A673 (cell line): Measurements from ENCODE around the gene PELI2. TPM values are rescaled to one million over a fixed set of nuclear protein-coding genes. Genes with fewer than 3 reads are reported as not detected.

Experiments
- BruUV-seq: library from RNA; stranded (reverse); fragments of 400-500 nt; replicated peaks from 2 replicates; lab custom pipeline; 2021; lab: Mats Ljungman, UMichigan
- CTCF ChIA-PET: fragments of 300-600 bp; sonication (Branson Sonifier 250); formaldehyde crosslinking; loops from one replicate; lab custom pipeline; 2022; ENCODE audit warnings: antibody characterized with exemption; lab: Charles Lee
- POLR2A ChIA-PET: fragments of 300-600 bp; sonication (Branson Sonifier 250); formaldehyde crosslinking; loops from one replicate; lab custom pipeline; 2022; ENCODE audit warnings: antibody characterized with exemption; ENCODE audit not compliant: low non-redundant PET; lab: Charles Lee
- DNase-seq: peaks from one replicate; pipeline ENCODE4 v3.0.0-alpha.2; 2015; ENCODE audit warnings: low spot score
- H3K27ac ChIP-seq: fragments of 200-600 bp; sonication (generic); 2 replicates; pipeline ENCODE4 v1.5.1; 2016; ENCODE audit warnings: mixed run types, low read depth, mild to moderate bottlenecking, mixed read lengths, antibody characterized with exemption, low read length; ENCODE audit not compliant: poor library complexity, severe bottlenecking
- H3K27me3 ChIP-seq: fragments of 200-600 bp; sonication (generic); replicated peaks from 2 replicates; pipeline ENCODE4 v1.6.1; 2017; ENCODE audit warnings: mixed run types, low read depth, mild to moderate bottlenecking, mixed read lengths, antibody characterized with exemption, low read length; ENCODE audit not compliant: insufficient read depth, poor library complexity
- H3K36me3 ChIP-seq: fragments of 200-600 bp; sonication (generic); 2 replicates; pipeline ENCODE4 v1.6.1; 2016; ENCODE audit warnings: mixed run types, mild to moderate bottlenecking, mixed read lengths, antibody characterized with exemption, low read length; ENCODE audit not compliant: insufficient read depth, poor library complexity, severe bottlenecking
- H3K4me1 ChIP-seq: fragments of 200-600 bp; sonication (generic); 2 replicates; pipeline ENCODE4 v1.6.1; 2017; ENCODE audit warnings: mixed run types, mild to moderate bottlenecking, mixed read lengths, antibody characterized with exemption, low read length; ENCODE audit not compliant: insufficient read depth, poor library complexity, severe bottlenecking
- H3K4me3 ChIP-seq: fragments of 200-600 bp; sonication (generic); 2 replicates; pipeline ENCODE4 v1.5.1; 2016; ENCODE audit warnings: low read depth, mixed run types, mild to moderate bottlenecking, mixed read lengths, low read length; ENCODE audit not compliant: poor library complexity, severe bottlenecking
- H3K9me3 ChIP-seq: fragments of 200-600 bp; sonication (generic); 2 replicates; pipeline ENCODE4 v1.6.1; 2016; ENCODE audit warnings: mixed run types, low read depth, mild to moderate bottlenecking, mixed read lengths, antibody characterized with exemption, low read length; ENCODE audit not compliant: poor library complexity, severe bottlenecking
- CTCF ChIP-seq: fragments of 300-800, 200-600 bp; sonication (generic); conservative IDR thresholded peaks from 2 replicates; pipeline ENCODE4 v1.5.1; 2017; ENCODE audit warnings: low read depth, mild to moderate bottlenecking, antibody characterized with exemption, low read length, moderate library complexity, mixed read lengths
- EZH2 ChIP-seq: fragments of 200-600 bp; sonication (generic); IDR thresholded peaks from 2 replicates; pipeline ENCODE4 v1.6.1; 2017; ENCODE audit warnings: borderline replicate concordance, low read depth, mild to moderate bottlenecking, mixed read lengths, antibody characterized with exemption, low read length; ENCODE audit not compliant: poor library complexity, severe bottlenecking
- intact Hi-C: fragments of 100-400 bp; cut with micrococcal nuclease; formaldehyde crosslinking; loops from one replicate; pipeline ENCODE4 v1.10.0; 2022; ENCODE audit not compliant: unreplicated experiment
- total RNA-seq: library from RNA; stranded (reverse); gene quantifications from 2 replicates; pipeline ENCODE4 v1.2.3, GENCODE V29; 2021

Gene PELI2
- total RNA-seq, 1 experiment from 2014 or later = 5.5 TPM

- H3K27me3 ChIP-seq = no peaks in the 10 kb centered on the region
- POLR2A ChIA-PET = no interaction called here
- CTCF ChIA-PET = no interaction called here
- intact Hi-C loops = no loop called here
- no peak for DNase-seq
- H3K27ac ChIP-seq = no peak overlapping the region
- H3K36me3 ChIP-seq = no peaks in the 10 kb centered on the region
- no TSS peak for BruUV-seq
- no peak overlapping the region for H3K4me3 ChIP-seq
- TF ChIP-seq CTCF (no peak), EZH2 (no peak)
- H3K9me3 ChIP-seq = no peaks in the 10 kb centered on the region
- H3K4me1 ChIP-seq = no peaks in the 10 kb centered on the region
These were observed 30.0 kb downstream of the PELI2 start for GRCh38 chr14:56147986-56148901.

- Histone ChIP-seq H3K27ac (no peak overlapping the region), H3K4me1 (no peaks in the 10 kb centered on the region), H3K27me3 (no peaks in the 10 kb centered on the region), H3K4me3 (no peak overlapping the region), H3K9me3 (no peaks in the 10 kb centered on the region), H3K36me3 (no peaks in the 10 kb centered on the region)
- CTCF ChIA-PET = no interaction called here
- intact Hi-C loops = no loop called here
- no TSS peak for BruUV-seq
- TF ChIP-seq EZH2 = no peak
- no peak for TF ChIP-seq CTCF
- POLR2A ChIA-PET = no interaction called here
- no peak for DNase-seq
These were observed 30.9 kb downstream of the PELI2 start for GRCh38 chr14:56149151-56149550.

- no peak overlapping the region for H3K27ac ChIP-seq
- H3K36me3 ChIP-seq = no peaks in the 10 kb centered on the region
- DNase-seq = no peak
- no peaks in the 10 kb centered on the region for H3K27me3 ChIP-seq
- H3K9me3 ChIP-seq = no peaks in the 10 kb centered on the region
- POLR2A ChIA-PET = no interaction called here
- TF ChIP-seq CTCF = no peak
- TF ChIP-seq EZH2 = no peak
- no peak overlapping the region for H3K4me3 ChIP-seq
- no peaks in the 10 kb centered on the region for H3K4me1 ChIP-seq
- intact Hi-C loops = no loop called here
- no TSS peak for BruUV-seq
- CTCF ChIA-PET = no interaction called here
These were observed 31.8 kb downstream of the PELI2 start for GRCh38 chr14:56149995-56150394.
